Aorta (tissue), 5 donors: ENCODE data around the gene KDM3A. TPM values are rescaled to one million over a fixed set of nuclear protein-coding genes. Genes with fewer than 3 reads are reported as not detected.
A peak's percentile ranks its signal among the peaks of the same experiment; 100 is the strongest.
"Not testable (repeated sequence)": the region's sequence is repeated elsewhere in the genome, so short reads cannot be mapped to it uniquely, and the experiment has no call there.

Source experiments
- ATAC-seq: fragments of 200-7000 bp; cut with Tn5 transposase; one replicate; pipeline ENCODE4 v1.9.1; 2022; ENCODE audit warnings: moderate library complexity; ENCODE audit not compliant: low FRiP score
- DNase-seq, 2 donors: peaks; one replicate each; pipeline ENCODE4 v3.0.0-alpha.2; 2020
- H3K27ac ChIP-seq, 2 donors: one replicate each; pipeline ENCODE4 v1.5.1; 2013; ENCODE audit warnings: low read length in 2 of 2, mild to moderate bottlenecking in 2 of 2, moderate library complexity in 2 of 2, control low read depth in 1 of 2, inconsistent platforms in 1 of 2, low read depth in 1 of 2
- H3K27me3 ChIP-seq, 2 donors: one replicate each; pipeline ENCODE4 v1.6.1; 2013; ENCODE audit warnings: control low read depth in 1 of 2, low read length in 1 of 2, mild to moderate bottlenecking in 1 of 2, moderate library complexity in 1 of 2; ENCODE audit not compliant: insufficient read depth in 2 of 2, control insufficient read depth in 1 of 2
- H3K36me3 ChIP-seq, 2 donors: one replicate each; pipeline ENCODE4 v1.6.1; 2013; ENCODE audit warnings: control low read depth in 1 of 2, low read length in 1 of 2, mild to moderate bottlenecking in 1 of 2; ENCODE audit not compliant: insufficient read depth in 2 of 2, control insufficient read depth in 1 of 2
- H3K4me1 ChIP-seq, 2 donors: one replicate each; pipeline ENCODE4 v1.6.1; 2013; ENCODE audit warnings: low read length in 2 of 2, control low read depth in 1 of 2, mild to moderate bottlenecking in 1 of 2, moderate library complexity in 1 of 2; ENCODE audit not compliant: insufficient read depth in 2 of 2, control insufficient read depth in 1 of 2
- H3K4me3 ChIP-seq, 2 donors: one replicate each; pipeline ENCODE4 v1.5.1; 2013; ENCODE audit warnings: low read length in 2 of 2, control low read depth in 1 of 2, mild to moderate bottlenecking in 1 of 2
- H3K9me3 ChIP-seq: one replicate; pipeline ENCODE4 v1.6.1; 2013; ENCODE audit warnings: mild to moderate bottlenecking, low read length; ENCODE audit not compliant: control insufficient read depth
- WGBS, 2 donors: extraction: QIAGEN DNeasy Blood & Tissue Kit; methylation state at CpG; one replicate each; pipeline ENCODE4 v1.1.7; 2013; 5-methylcytosine and 5-hydroxymethylcytosine counted together
- intact Hi-C, 2 donors: fragments of 100-400 bp; cut with DNase I; formaldehyde crosslinking; loops; one replicate each; pipeline versions ENCODE4 v1.14.2 to v1.15.0; 2022
- polyA plus RNA-seq, 2 donors: library from polyadenylated mRNA; stranded (reverse); fragments of 200-250 nt; gene quantifications; one replicate each; pipeline ENCODE4 v1.2.3, GENCODE V29; 2013
- total RNA-seq, 2 donors: library from RNA; stranded (reverse); fragmentation: NEBNext Ultra II Directional; extraction: Animal tissue kit (Norgen Biotek cat#: 25700); gene quantifications; one replicate each; pipeline ENCODE4 v1.2.1, GENCODE V29; 2021
- donor health status: healthy with polysubstance abuse.
- donor health status: Bipolar disorder and iron deficiency.
- donor health status: DM: no; HTN: no; CAD: no.
- donor health status: DM: no; HTN: no; CAD: no.
- donor health status: DM: yes; HTN: yes; CAD: no.

KDM3A gene
- total and polyA plus RNA-seq, 4 donors: 30.6 to 75.3 (median 37.9) TPM

GRCh38 chr2:86490245-86490644 is 49.1 kb downstream of the KDM3A start:
- intact Hi-C loops: no loop called here
- peaks cover 7 to 13% of the 10 kb centered on the region in 2 donors for H3K36me3 ChIP-seq
- ATAC-seq: no peak

DNA sequence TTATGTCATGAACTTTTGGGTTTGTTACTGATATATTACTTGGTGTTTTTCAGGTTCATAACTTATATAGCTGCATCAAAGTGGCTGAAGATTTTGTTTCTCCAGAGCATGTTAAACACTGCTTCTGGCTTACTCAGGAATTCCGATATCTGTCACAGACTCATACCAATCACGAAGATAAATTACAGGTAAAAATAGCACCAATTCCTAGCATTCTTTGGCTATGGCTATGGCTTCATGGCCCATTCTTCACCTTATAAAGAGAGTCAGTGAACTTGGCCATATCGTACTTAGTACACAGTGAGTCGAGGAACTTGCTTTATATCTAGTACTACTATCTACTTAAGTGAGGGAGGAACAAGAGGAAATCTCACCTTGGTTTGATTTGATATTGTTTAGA is 49.9 kb downstream of the KDM3A start:
- ATAC-seq (no peak), DNase-seq (no peak)
- H3K4me1 ChIP-seq: peaks cover 2 to 5% of the 10 kb centered on the region in 2 donors
- H3K4me3 ChIP-seq: no peak overlapping the region
- H3K36me3 ChIP-seq: peaks cover 7 to 13% of the 10 kb centered on the region in 2 donors
- intact Hi-C loops: no loop called here
- no peaks in the 10 kb centered on the region for H3K9me3 ChIP-seq
- no peaks in the 10 kb centered on the region for H3K27me3 ChIP-seq
- 7 to 13% methylated on average over 4 of the region's 4 CpGs for WGBS, 2 donors
- peak overlapping the region in 1 of 2 donors; percentile 67 for H3K27ac ChIP-seq

More at GRCh38 chr2:86490245-86490644, 49.1 kb downstream of the KDM3A start:
- 45 to 57% methylated on average over 4 of the region's 4 CpGs for WGBS, 2 donors
- Histone ChIP-seq H3K9me3 (no peaks in the 10 kb centered on the region), H3K4me3 (no peak overlapping the region), H3K27ac (no peak overlapping the region), H3K4me1 (peaks cover 3 to 5% of the 10 kb centered on the region in 2 donors), H3K27me3 (no peaks in the 10 kb centered on the region)
- no peak for DNase-seq

DNA sequence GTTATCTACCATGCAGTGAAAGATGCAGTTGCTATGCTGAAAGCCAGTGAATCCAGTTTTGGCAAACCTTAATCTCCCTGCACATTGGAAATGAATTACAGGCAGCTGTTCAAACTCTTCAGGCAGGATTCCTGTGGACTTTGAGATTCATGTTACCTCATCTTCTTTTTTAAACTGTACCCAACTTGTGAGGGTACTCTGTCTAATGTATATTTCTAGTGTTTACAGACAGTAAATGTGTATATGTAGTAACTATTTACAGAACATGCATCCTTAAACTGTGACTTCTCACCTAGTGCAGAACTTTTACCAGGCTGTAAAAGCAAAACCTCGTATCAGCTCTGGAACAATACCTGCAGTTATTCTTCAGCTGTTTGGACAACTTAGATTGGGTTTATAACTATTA is 50.9 kb downstream of the KDM3A start:
- Histone ChIP-seq H3K27me3 (no peaks in the 10 kb centered on the region), H3K36me3 (peaks cover 7 to 13% of the 10 kb centered on the region in 2 donors), H3K4me1 (peaks cover 2 to 5% of the 10 kb centered on the region in 2 donors), H3K27ac (peak overlapping the region in 1 of 2 donors; percentile 44), H3K4me3 (no peak overlapping the region), H3K9me3 (no peaks in the 10 kb centered on the region)
- DNase-seq (no peak), ATAC-seq (no peak)
- intact Hi-C loops: no loop called here
- WGBS, 2 donors: 56 to 70% methylated on average over 1 of the region's 1 CpG

DNA sequence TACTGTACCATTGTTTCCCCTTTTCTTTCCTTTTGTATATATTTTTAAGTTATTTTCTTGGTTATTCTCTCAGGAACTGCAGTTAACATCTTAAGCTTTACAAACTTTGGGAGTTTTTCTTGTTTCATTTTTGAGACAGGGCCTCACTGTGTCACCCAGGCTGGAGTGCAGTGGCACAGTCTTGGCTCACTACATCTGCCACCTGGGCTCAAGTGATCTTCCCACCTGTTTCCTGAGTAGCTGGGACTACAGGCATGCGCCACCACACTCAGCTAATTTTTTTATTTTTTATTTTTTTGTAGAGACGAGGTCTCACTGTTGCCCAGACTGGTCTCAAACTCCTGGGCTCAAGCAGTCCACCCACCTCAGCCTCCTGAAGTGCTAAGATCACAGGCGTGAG is 55.2 kb downstream of the KDM3A start:
- H3K9me3 ChIP-seq, H3K4me1 ChIP-seq, intact Hi-C loops, ATAC-seq, H3K27ac ChIP-seq, H3K4me3 ChIP-seq, DNase-seq, H3K27me3 ChIP-seq, H3K36me3 ChIP-seq: not testable (repeated sequence)
- 94 to 95% methylated on average over 3 of the region's 3 CpGs for WGBS, 2 donors

DNA sequence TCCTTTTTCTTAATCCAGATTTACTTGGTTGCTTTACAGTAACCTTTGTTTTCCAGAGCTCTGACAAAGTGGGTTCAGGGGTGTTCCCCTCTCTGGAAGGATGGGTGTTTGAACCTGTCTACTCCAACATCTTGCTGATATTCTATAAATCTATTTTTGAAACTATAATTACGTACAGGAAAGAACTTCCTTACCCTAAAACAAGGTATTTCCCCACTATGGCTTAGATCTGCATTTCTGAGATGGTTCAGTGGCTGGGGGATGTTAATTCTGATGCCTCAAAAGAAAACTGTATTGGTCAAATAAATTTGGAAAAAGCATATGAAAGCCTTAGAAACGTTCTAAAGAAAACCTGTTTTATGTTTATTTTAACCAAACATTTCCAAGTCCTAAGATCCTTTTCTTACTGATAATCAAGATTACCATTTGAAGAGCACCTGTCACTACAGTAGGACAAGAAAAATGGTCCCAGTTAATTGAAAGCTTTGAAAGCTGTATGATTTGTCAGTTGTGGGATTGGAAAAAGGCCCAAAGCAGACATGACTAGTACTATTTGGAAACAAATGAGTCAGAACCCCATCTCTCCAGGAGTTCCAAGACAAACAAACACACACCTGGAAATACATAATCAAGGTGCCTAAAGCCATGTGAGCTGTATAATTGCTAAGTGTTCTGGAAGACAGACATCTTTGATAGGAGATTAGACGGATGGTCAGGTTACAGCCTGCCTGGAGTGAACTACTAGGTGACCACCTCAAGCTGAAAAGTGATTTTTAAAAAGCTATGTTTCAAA is 57.5 kb downstream of the KDM3A start:
- 72% methylated on average over 3 of the region's 3 CpGs for WGBS, 2 donors
- H3K36me3 ChIP-seq: peaks cover 0 to 6% of the 10 kb centered on the region in 2 donors
- ATAC-seq (no peak), DNase-seq (no peak)
- H3K27ac ChIP-seq: no peak overlapping the region
- H3K4me1 ChIP-seq: no peaks in the 10 kb centered on the region
- intact Hi-C loops: no loop called here
- H3K27me3 ChIP-seq: no peaks in the 10 kb centered on the region
- H3K4me3 ChIP-seq: no peak overlapping the region
- peaks cover 2% of the 10 kb centered on the region for H3K9me3 ChIP-seq

DNA sequence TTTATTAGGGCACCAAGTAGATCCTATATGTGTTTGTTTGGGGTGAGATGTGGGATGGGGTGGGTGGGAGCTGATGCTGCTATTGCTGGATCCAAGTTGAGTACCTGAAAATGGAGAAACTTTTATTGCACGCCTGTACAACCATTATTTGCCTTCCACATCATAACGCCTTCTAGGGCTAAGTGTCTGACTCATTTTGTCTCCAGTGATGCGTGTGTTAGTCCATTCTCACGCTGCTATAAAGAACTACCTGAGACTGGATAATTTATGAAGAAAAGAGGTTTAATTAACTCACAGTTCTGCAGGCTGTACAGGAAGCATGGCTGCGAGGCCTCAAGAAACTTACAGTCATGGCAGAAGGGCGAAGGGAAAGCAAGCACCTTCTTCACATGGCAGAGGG is 58.2 kb downstream of the KDM3A start:
- peaks cover 2% of the 10 kb centered on the region for H3K9me3 ChIP-seq
- ATAC-seq (no peak), DNase-seq (no peak)
- no peaks in the 10 kb centered on the region for H3K4me1 ChIP-seq
- intact Hi-C loops: no loop called here
- H3K27me3 ChIP-seq: no peaks in the 10 kb centered on the region
- no peak overlapping the region for H3K4me3 ChIP-seq
- 98% methylated on average over 6 of the region's 6 CpGs for WGBS, 2 donors
- H3K36me3 ChIP-seq: peaks cover 0 to 6% of the 10 kb centered on the region in 2 donors
- H3K27ac ChIP-seq: no peak overlapping the region

DNA sequence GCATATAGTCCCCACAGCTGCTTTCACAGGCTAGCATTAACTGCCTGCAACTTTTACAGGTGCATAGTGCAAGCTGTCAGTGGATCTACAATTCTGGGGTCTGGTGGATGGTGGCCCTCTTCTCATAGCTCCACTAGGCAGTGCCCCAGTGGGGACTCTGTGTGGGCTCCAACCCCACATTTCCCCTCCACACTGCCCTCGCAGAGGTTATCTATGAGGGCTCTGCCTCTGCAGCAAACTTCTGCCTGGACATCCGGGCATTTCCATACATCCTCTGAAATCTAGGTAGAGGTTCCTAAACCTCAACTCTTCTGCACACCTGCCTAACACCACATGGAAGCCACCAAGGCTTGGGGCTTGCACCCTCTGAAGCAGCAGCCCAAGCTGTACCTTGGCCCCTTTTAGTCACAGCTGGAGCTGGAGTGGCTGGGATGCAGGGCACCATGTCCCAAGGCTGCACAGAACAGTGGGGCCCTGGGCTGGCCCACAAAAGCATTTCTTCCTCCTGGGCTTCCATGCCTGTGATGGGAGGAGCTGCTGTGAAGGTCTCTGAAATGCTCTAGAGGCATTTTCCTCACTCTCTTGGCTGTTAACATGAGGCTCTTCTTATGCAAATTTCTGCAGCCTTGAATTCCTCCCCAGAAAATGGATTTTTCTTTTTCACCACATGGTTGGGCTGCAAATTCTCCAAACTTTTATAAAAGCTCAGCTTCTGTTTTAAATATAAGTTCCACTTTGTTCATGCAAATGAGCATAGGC is 59.3 kb downstream of the KDM3A start:
- Histone ChIP-seq H3K9me3 (peaks cover 2% of the 10 kb centered on the region), H3K4me3 (no peak overlapping the region), H3K36me3 (peaks cover 4 to 7% of the 10 kb centered on the region in 2 donors), H3K4me1 (no peaks in the 10 kb centered on the region), H3K27me3 (no peaks in the 10 kb centered on the region), H3K27ac (no peak overlapping the region)
- DNase-seq: no peak
- intact Hi-C loops: no loop called here
- ATAC-seq: no peak
- 96 to 98% methylated on average over 2 of the region's 2 CpGs for WGBS, 2 donors

GRCh38 chr2:86507600-86507999 is 66.4 kb downstream of the KDM3A start:
- H3K27ac ChIP-seq: no peak overlapping the region
- H3K4me3 ChIP-seq: no peak overlapping the region
- peaks cover 4 to 10% of the 10 kb centered on the region in 2 donors for H3K36me3 ChIP-seq
- intact Hi-C loops: no loop called here
- H3K27me3 ChIP-seq: no peaks in the 10 kb centered on the region
- ATAC-seq (no peak), DNase-seq (no peak)
- H3K9me3 ChIP-seq: no peaks in the 10 kb centered on the region
- 70 to 73% methylated on average over 7 of the region's 7 CpGs for WGBS, 2 donors
- H3K4me1 ChIP-seq: no peaks in the 10 kb centered on the region
